Pancreas (tissue), 10 donors: Measurements from ENCODE around the gene POLR3E. TPM values are rescaled to one million over a fixed set of nuclear protein-coding genes. Genes with fewer than 3 reads are reported as not detected.

Experiments
- ATAC-seq, 4 donors: fragments of 200-7000 bp; cut with Tn5 transposase; one replicate each; pipeline versions ENCODE4 v1.8.0 to v1.9.1; 2020; ENCODE audit warnings: mild to moderate bottlenecking in 4 of 4, moderate library complexity in 4 of 4
- DNase-seq, 6 donors: peaks; one replicate each; pipeline ENCODE4 v3.0.0-alpha.2; 2020
- FAIRE-seq: peaks from 2 replicates; lab custom pipeline; 2012; peaks lifted over from hg19 to GRCh38; lab: Jason Lieb, UNC
- H3K27ac ChIP-seq, 4 donors: fragments of 200-600 bp; sonication (generic); 1 replicate in 3 of 4; 2 replicates in 1 of 4; pipeline versions ENCODE4 v1.5.0 to v1.8.0; 2020
- H3K27me3 ChIP-seq, 4 donors: fragments of 200-600 bp; one replicate each; pipeline ENCODE4 v1.8.0; 2021
- H3K36me3 ChIP-seq, 3 donors: fragments of 200-600 bp; sonication (generic) in 1 of 3; one replicate each; pipeline versions ENCODE4 v1.5.0 to v1.8.0; 2020 to 2021
- H3K4me1 ChIP-seq, 3 donors: fragments of 200-600 bp; one replicate each; pipeline ENCODE4 v1.8.0; 2021
- H3K4me3 ChIP-seq, 4 donors: fragments of 200-600 bp; sonication (generic) in 2 of 4; one replicate each; pipeline versions ENCODE4 v1.5.0 to v1.8.0; 2020 to 2021
- H3K9me3 ChIP-seq, 4 donors: fragments of 200-600 bp; one replicate each; pipeline ENCODE4 v1.8.0; 2021
- CTCF ChIP-seq, 4 donors: fragments of 200-600 bp; sonication (generic) in 3 of 4; IDR thresholded peaks; one replicate each; pipeline versions ENCODE4 v1.5.0 to v1.8.0; 2021; ENCODE audit warnings: antibody characterized with exemption in 4 of 4
- WGBS, 2 donors: extraction: QIAGEN DNeasy Blood & Tissue Kit; methylation state at CpG; one replicate each; pipeline ENCODE4 v1.1.7; 2013; 5-methylcytosine and 5-hydroxymethylcytosine counted together
- intact Hi-C, 3 donors: fragments of 100-400 bp; cut with DNase I; formaldehyde crosslinking; loops; one replicate each; pipeline versions ENCODE4 v1.11.1 to v1.14.2; 2022
- polyA plus RNA-seq, 2 donors: library from polyadenylated mRNA; stranded (reverse); fragments of 200-250 nt; gene quantifications; one replicate each; pipeline ENCODE4 v1.2.3, GENCODE V29; 2013
- total RNA-seq, 6 donors: library from RNA; stranded (reverse); fragmentation: NEBNext Ultra II Directional in 4 of 6; extraction: Animal tissue kit (Norgen Biotek cat#: 25700) in 4 of 6; gene quantifications; one replicate each; pipeline versions ENCODE4 v1.2.1 to v1.2.4, GENCODE V29; 2021 to 2023
- donor health status: healthy with polysubstance abuse.
- donor health status: DM: no; HTN: no; CAD: no; lungs with moderate emphysema.
- donor health status: DM: no; HTN: no; CAD: no.
- donor health status: control.
- donor health status: control.
- donor health status: Bipolar disorder and iron deficiency.
- donor health status: DM: yes; HTN: yes; CAD: no.
- donor health status: DM: no; HTN: no; CAD: no.
- donor health status: DM: no; HTN: no; CAD: no.
- donor health status: DM: yes; HTN: yes; CAD: no.

The POLR3E gene
- total and polyA plus RNA-seq, 8 donors, result 26.3 to 38.3 (median 30.5) TPM

- WGBS, 2 donors, result 50 to 51% methylated on average over 16 of the region's 16 CpGs
- Histone ChIP-seq H3K9me3 (no peaks in the 10 kb centered on the region), H3K36me3 (peaks cover 0 to 48% (median 45%) of the 10 kb centered on the region in 3 donors), H3K27ac (no peak overlapping the region), H3K27me3 (no peaks in the 10 kb centered on the region), H3K4me3 (no peak overlapping the region), H3K4me1 (no peaks in the 10 kb centered on the region)
- intact Hi-C loops, result no loop called here
- TF ChIP-seq CTCF (IDR thresholded peaks at IDR 0.05), result peak; percentile 65 to 88 (median 75)
- FAIRE-seq (peak; percentile 17), ATAC-seq (peak; percentile 62 to 88 (median 80)), DNase-seq (peak in 5 of 6 donors; percentile 37 to 80 (median 65))
Measured at GRCh38 chr16:22321340-22322001, 24.3 kb downstream of the POLR3E start.

GRCh38 chr16:22322021-22322471 is 24.8 kb downstream of the POLR3E start:
- Histone ChIP-seq H3K36me3 (peaks cover 0 to 48% (median 43%) of the 10 kb centered on the region in 3 donors), H3K27ac (no peak overlapping the region), H3K27me3 (no peaks in the 10 kb centered on the region), H3K4me1 (no peaks in the 10 kb centered on the region), H3K4me3 (no peak overlapping the region), H3K9me3 (no peaks in the 10 kb centered on the region)
- no peak for DNase-seq
- 83 to 86% methylated on average over 11 of the region's 11 CpGs for WGBS, 2 donors
- no peak for FAIRE-seq
- TF ChIP-seq CTCF (IDR thresholded peaks at IDR 0.05), result no peak
- no peak for ATAC-seq
- intact Hi-C loops, result no loop called here

GRCh38 chr16:22322741-22323140 is 25.5 kb downstream of the POLR3E start:
- Histone ChIP-seq H3K36me3 (peaks cover 0 to 48% (median 43%) of the 10 kb centered on the region in 3 donors), H3K9me3 (no peaks in the 10 kb centered on the region), H3K27me3 (no peaks in the 10 kb centered on the region), H3K4me3 (no peak overlapping the region), H3K4me1 (no peaks in the 10 kb centered on the region), H3K27ac (no peak overlapping the region)
- no peak for ATAC-seq
- no peak for TF ChIP-seq CTCF (IDR thresholded peaks at IDR 0.05)
- FAIRE-seq, result no peak
- intact Hi-C loops, result no loop called here
- DNase-seq, result no peak
- WGBS, 2 donors, result 92 to 94% methylated on average over 17 of the region's 17 CpGs

- Histone ChIP-seq H3K4me3 (no peak overlapping the region), H3K9me3 (no peaks in the 10 kb centered on the region), H3K4me1 (no peaks in the 10 kb centered on the region), H3K27me3 (no peaks in the 10 kb centered on the region), H3K27ac (no peak overlapping the region), H3K36me3 (peaks cover 0 to 46% (median 41%) of the 10 kb centered on the region in 3 donors)
- DNase-seq (no peak), FAIRE-seq (no peak), ATAC-seq (no peak)
- WGBS, 2 donors, result 87 to 92% methylated on average over 12 of the region's 12 CpGs
- intact Hi-C loops, result no loop called here
- TF ChIP-seq CTCF (IDR thresholded peaks at IDR 0.05), result no peak
Measured at GRCh38 chr16:22323173-22323958, 26.2 kb downstream of the POLR3E start.
